Brain microvascular endothelial cell (primary cell): ENCODE data around the gene MCC.

Experiments
- DNase-seq: peaks from one replicate; pipeline ENCODE4 v3.0.0-alpha.2; 2020
- H3K27ac ChIP-seq: fragments of 250-450 bp; sonication (Bioruptor Pico); 2 replicates; pipeline ENCODE4 v1.5.1; 2020; ENCODE audit warnings: mild to moderate bottlenecking, moderate library complexity
- H3K27me3 ChIP-seq: fragments of 250-450 bp; sonication (Bioruptor Pico); replicated peaks from 2 replicates; pipeline ENCODE4 v1.5.1; 2020; ENCODE audit warnings: mild to moderate bottlenecking
- H3K36me3 ChIP-seq: fragments of 250-450 bp; sonication (Bioruptor Pico); replicated peaks from 2 replicates; pipeline ENCODE4 v1.5.1; 2020; ENCODE audit warnings: mild to moderate bottlenecking
- H3K4me3 ChIP-seq: 2 replicates; pipeline ENCODE4 v1.5.1; 2011; ENCODE audit warnings: low read depth, mild to moderate bottlenecking, control low read depth, low read length, moderate library complexity
- CTCF ChIP-seq: IDR thresholded peaks from 2 replicates; pipeline ENCODE4 v1.5.1; 2011; ENCODE audit warnings: low read depth, mild to moderate bottlenecking, moderate library complexity, low read length, control low read depth, inconsistent platforms; ENCODE audit errors: missing control alignments
- in situ Hi-C: cut with HindIII; loops from 2 replicates; pipeline ENCODE4 v1.10.0; 2017; ENCODE audit warnings: low sequenced_read_pairs, low pct_ligation_motif_present

Gene MCC

DNA sequence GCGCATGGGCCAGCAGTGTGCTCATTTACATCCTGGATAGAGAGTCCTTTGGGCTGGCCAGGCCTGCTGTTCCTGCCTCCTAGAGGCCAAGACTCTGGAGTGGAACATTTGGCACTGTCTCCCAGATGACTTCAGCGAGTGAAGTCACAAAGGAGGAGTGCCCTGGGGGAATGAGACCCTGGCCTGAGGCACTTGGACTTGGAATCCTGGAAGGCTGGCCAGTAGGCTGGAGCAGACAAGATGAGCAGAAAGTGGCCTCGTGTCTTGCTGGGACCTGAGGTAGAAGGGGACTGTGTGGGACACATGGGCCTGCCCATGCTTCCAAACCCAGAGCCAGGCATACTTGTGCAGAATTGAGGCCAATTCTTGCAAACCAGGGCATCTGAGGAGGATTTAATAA lies 53.4 kb downstream of the MCC start, which contains the start of gene TSSK1B:
Gene TSSK1B, minus strand, starts transcription at position 101 of the 400 bp plus-strand sequence. CDS start 150 bp downstream, outside the sequence.
- H3K27me3 ChIP-seq: no peaks in the 10 kb centered on the region

GRCh38 chr5:113433862-113434612 lies 54.2 kb downstream of the MCC start:
- H3K27ac ChIP-seq: no peak overlapping the region
- no peak for DNase-seq
- no peaks in the 10 kb centered on the region for H3K36me3 ChIP-seq
- in situ Hi-C loops: no loop called here
- TF ChIP-seq CTCF: no peak
- no peak overlapping the region for H3K4me3 ChIP-seq
- no peaks in the 10 kb centered on the region for H3K27me3 ChIP-seq

More for the DNA sequence above, 53.4 kb downstream of the MCC start, which contains the start of gene TSSK1B:
- H3K4me3 ChIP-seq: no peak within 1 kb of the TSS
- H3K27ac ChIP-seq: no peak within 1 kb of the TSS
- in situ Hi-C loops: no loop called here
- no peak for DNase-seq
- no peaks in the 10 kb centered on the region for H3K36me3 ChIP-seq
- TF ChIP-seq CTCF: no peak

GRCh38 chr5:113433071-113433470 lies 55.2 kb downstream of the MCC start:
- H3K4me3 ChIP-seq: no peak overlapping the region
- TF ChIP-seq CTCF: no peak
- no peaks in the 10 kb centered on the region for H3K36me3 ChIP-seq
- in situ Hi-C loops: no loop called here
- no peak overlapping the region for H3K27ac ChIP-seq
- no peaks in the 10 kb centered on the region for H3K27me3 ChIP-seq
- no peak for DNase-seq

GRCh38 chr5:113427871-113428574 lies 60.2 kb downstream of the MCC start:
- Histone ChIP-seq H3K4me3 (no peak overlapping the region), H3K36me3 (no peaks in the 10 kb centered on the region), H3K27ac (no peak overlapping the region), H3K27me3 (no peaks in the 10 kb centered on the region)
- peak; percentile 19 for TF ChIP-seq CTCF
- DNase-seq: no peak
- in situ Hi-C loops: no loop called here

GRCh38 chr5:113425909-113426308 lies 62.3 kb downstream of the MCC start:
- Histone ChIP-seq H3K36me3 (no peaks in the 10 kb centered on the region), H3K27me3 (no peaks in the 10 kb centered on the region), H3K4me3 (no peak overlapping the region), H3K27ac (no peak overlapping the region)
- no peak for TF ChIP-seq CTCF
- in situ Hi-C loops: no loop called here
- DNase-seq: no peak

DNA sequence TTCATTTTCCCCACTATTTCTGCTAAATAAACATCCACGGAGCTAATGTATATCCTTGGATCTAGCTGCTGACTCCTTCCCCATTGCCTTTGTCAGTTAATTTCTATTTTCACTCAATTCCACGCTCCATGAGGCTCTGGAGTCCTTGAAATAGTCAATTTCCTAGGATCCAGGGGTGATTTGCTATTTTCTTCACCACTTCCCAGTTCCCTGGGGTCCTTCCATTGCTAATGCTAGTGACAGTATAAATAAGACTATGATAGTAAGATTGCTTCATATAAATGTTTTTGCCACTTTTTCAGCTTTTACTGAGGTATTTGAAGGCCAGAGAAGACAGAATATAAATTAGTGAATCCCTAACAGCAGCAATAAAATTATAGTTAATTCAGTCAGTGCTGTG lies 66.6 kb downstream of the MCC start:
- TF ChIP-seq CTCF: no peak
- Histone ChIP-seq H3K36me3 (no peaks in the 10 kb centered on the region), H3K27ac (no peak overlapping the region), H3K27me3 (no peaks in the 10 kb centered on the region), H3K4me3 (no peak overlapping the region)
- DNase-seq: no peak
- in situ Hi-C loops: no loop called here
